ENCODE data around the gene NINJ2.

The NINJ2 gene

GRCh38 chr12:563787-564298 lies 99.4 kb downstream of the NINJ2 start:
- no peak for DNase-seq

GRCh38 chr12:563250-563781 lies 99.9 kb downstream of the NINJ2 start:
- no peak for DNase-seq

- no peak for DNase-seq
These were observed 100.6 kb downstream of the NINJ2 start for GRCh38 chr12:562634-563033.

- DNase-seq: no peak
These were observed 101.2 kb downstream of the NINJ2 start for GRCh38 chr12:561908-562593.

GRCh38 chr12:561391-561705 lies 101.9 kb downstream of the NINJ2 start:
- no peak for DNase-seq

- no peak for DNase-seq
These were observed 102.4 kb downstream of the NINJ2 start for GRCh38 chr12:560691-561390.

GRCh38 chr12:559906-560455 lies 103.3 kb downstream of the NINJ2 start:
- DNase-seq: no peak

GRCh38 chr12:559208-559905 lies 103.9 kb downstream of the NINJ2 start:
- no peak for DNase-seq

- no peak for DNase-seq
These were observed 104.7 kb downstream of the NINJ2 start for GRCh38 chr12:558580-558979.

GRCh38 chr12:556498-556897 lies 106.7 kb downstream of the NINJ2 start:
- DNase-seq: no peak

- no peak for DNase-seq
These were observed 109.3 kb downstream of the NINJ2 start for GRCh38 chr12:554001-554285.

GRCh38 chr12:553216-554000 lies 109.8 kb downstream of the NINJ2 start:
- DNase-seq: no peak

- no peak for DNase-seq
These were observed 110.8 kb downstream of the NINJ2 start for GRCh38 chr12:552466-552865.

GRCh38 chr12:550473-551260 lies 112.6 kb downstream of the NINJ2 start:
- DNase-seq: no peak

- no peak for DNase-seq
These were observed 113.7 kb downstream of the NINJ2 start for GRCh38 chr12:549476-550082.

- DNase-seq: no peak
These were observed 115.3 kb downstream of the NINJ2 start for GRCh38 chr12:547883-548470.

- DNase-seq: no peak
These were observed 116.1 kb downstream of the NINJ2 start for GRCh38 chr12:546920-547845.

- no peak for DNase-seq
These were observed 116.9 kb downstream of the NINJ2 start for GRCh38 chr12:546265-546919.

GRCh38 chr12:545835-546234 lies 117.4 kb downstream of the NINJ2 start:
- no peak for DNase-seq
